NCI-H1694 treated with DMSO at 0.1 percent for 48 hours (cell line): Measurements from ENCODE around the gene CSNK1A1.
"Not testable (repeated sequence)": the region's sequence is repeated elsewhere in the genome, so short reads cannot be mapped to it uniquely, and the experiment has no call there.

ENCODE experiments used
- DNase-seq: peaks from one replicate; lab custom pipeline; 2025; lab: John Stamatoyannopoulos, UW

CSNK1A1 gene

GRCh38 chr5:149572576-149573231 is 21.5 kb upstream of the CSNK1A1 start:
- DNase-seq = no peak

- no peak for DNase-seq
Measured at GRCh38 chr5:149572170-149572569, 20.9 kb upstream of the CSNK1A1 start.

- DNase-seq = no peak
Measured at GRCh38 chr5:149567226-149567625, 16.0 kb upstream of the CSNK1A1 start.

GRCh38 chr5:149564542-149565140 is 13.4 kb upstream of the CSNK1A1 start:
- peak; percentile 80 for DNase-seq

- no peak for DNase-seq
Measured at GRCh38 chr5:149563466-149563865, 12.2 kb upstream of the CSNK1A1 start.

- no peak for DNase-seq
Measured at GRCh38 chr5:149561848-149562247, 10.6 kb upstream of the CSNK1A1 start.

GRCh38 chr5:149559706-149560105 is 8.5 kb upstream of the CSNK1A1 start:
- DNase-seq = no peak

GRCh38 chr5:149552553-149553160 is 1.4 kb upstream of the CSNK1A1 start:
- no peak for DNase-seq

GRCh38 chr5:149552038-149552494 is 827 bp upstream of the CSNK1A1 start:
- no peak for DNase-seq

- no peak for DNase-seq
Measured at GRCh38 chr5:149550594-149551226, 529 bp downstream of the CSNK1A1 start.

GRCh38 chr5:149550268-149550583 is 1.0 kb downstream of the CSNK1A1 start:
- no peak for DNase-seq

GRCh38 chr5:149549461-149550267 is 1.6 kb downstream of the CSNK1A1 start:
- peak; percentile 17 for DNase-seq

- no peak for DNase-seq
Measured at GRCh38 chr5:149546974-149547373, 4.3 kb downstream of the CSNK1A1 start.

- DNase-seq = no peak
Measured at GRCh38 chr5:149545327-149545726, 5.9 kb downstream of the CSNK1A1 start.

GRCh38 chr5:149544028-149544420 is 7.2 kb downstream of the CSNK1A1 start:
- DNase-seq = no peak

- no peak for DNase-seq
Measured at GRCh38 chr5:149543361-149544027, 7.7 kb downstream of the CSNK1A1 start.

- no peak for DNase-seq
Measured at GRCh38 chr5:149541893-149542292, 9.3 kb downstream of the CSNK1A1 start.

- no peak for DNase-seq
Measured at GRCh38 chr5:149540089-149540488, 11.2 kb downstream of the CSNK1A1 start.

GRCh38 chr5:149537374-149537975 is 13.8 kb downstream of the CSNK1A1 start:
- no peak for DNase-seq

GRCh38 chr5:149535787-149536186 is 15.5 kb downstream of the CSNK1A1 start:
- not testable (repeated sequence) for DNase-seq

- DNase-seq = no peak
Measured at GRCh38 chr5:149532413-149532812, 18.8 kb downstream of the CSNK1A1 start.
